NCI-H1105 treated with DMSO at 0.1 percent for 48 hours (cell line): ENCODE measurements around the gene DOCK3.
"Not testable (repeated sequence)": the region's sequence is repeated elsewhere in the genome, so short reads cannot be mapped to it uniquely, and the experiment has no call there.

ENCODE experiments used
- DNase-seq: peaks from one replicate; lab custom pipeline; 2025; lab: John Stamatoyannopoulos, UW

DOCK3 gene

GRCh38 chr3:51221959-51222358 is 547.2 kb downstream of the DOCK3 start:
- DNase-seq = no peak

DNA sequence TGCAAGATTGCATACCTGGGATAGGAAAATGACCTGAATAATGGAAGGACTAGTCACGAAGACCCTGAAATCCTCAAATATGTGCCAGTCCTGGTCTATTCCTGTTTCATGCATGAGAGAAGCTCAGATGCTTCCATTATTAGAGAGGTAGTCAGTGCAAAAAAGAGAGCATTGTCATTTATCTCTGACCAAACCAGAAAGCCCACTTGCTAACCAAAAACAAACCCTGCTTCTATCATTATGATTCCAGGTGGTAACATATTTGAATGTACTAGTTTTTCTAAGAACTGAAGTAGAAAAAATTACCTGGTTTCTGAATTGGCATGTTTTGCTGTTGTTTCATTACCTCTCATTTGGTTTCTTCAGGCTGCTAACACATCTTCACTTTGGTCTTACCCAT is 549.6 kb downstream of the DOCK3 start:
- no peak for DNase-seq

DNA sequence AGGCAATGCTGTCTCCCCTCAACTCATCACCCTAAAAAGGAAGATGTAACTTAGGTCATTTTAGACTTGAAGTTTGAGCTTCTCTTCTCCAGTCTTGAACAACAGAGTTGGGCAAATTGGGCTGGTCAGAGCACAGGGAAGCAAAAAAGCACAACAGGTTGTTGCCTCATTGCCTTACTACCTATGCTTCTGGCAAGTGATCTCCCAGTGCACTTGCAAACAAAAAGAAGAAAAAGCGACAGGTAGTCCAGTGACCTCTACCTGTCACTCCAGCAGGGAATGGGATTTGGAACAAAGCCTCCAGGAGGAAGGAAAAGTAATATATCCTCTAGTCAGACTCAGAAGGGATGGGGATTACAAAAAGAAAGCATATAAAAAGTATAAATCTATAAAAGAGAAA is 550.1 kb downstream of the DOCK3 start:
- DNase-seq = no peak

GRCh38 chr3:51242939-51243338 is 568.2 kb downstream of the DOCK3 start:
- no peak for DNase-seq

- no peak for DNase-seq
These were observed 569.2 kb downstream of the DOCK3 start for GRCh38 chr3:51243924-51244323.

DNA sequence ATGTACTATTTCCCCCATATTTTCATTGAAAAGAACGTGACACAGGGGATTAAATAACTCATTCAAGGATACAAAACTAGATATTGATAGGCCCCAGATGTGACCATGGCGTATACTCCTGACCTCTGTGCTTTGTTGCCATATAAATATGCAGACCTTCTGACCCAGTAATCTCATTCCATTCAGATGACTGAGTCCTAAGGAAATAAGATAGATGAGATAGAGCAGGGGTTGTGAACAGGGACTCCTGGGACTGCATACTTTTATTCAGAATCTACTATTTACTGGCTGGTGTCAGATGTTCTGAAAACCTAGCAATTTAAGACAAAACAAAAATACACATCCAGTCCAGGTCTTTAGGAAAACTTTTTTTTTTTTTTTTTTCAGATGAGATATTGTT is 571.1 kb downstream of the DOCK3 start:
- DNase-seq = no peak

GRCh38 chr3:51257870-51258269 is 583.1 kb downstream of the DOCK3 start:
- DNase-seq = no peak

DNA sequence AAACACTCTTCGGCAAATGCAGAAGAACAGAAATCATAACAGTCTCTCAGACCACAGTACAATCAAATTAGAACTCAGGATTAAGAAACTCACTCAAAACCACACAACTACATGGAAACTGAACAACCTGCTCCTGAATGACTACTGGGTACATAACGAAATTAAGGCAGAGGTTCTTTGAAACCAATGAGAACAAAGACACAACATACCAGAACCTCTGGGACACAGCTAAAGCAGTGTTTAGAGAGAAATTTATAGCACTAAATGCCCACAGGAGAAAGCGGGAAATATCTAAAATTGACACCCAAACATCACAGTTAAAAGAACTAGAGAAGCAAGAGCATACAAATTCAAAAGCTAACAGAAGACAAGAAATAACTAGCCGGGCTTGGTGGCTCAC is 589.4 kb downstream of the DOCK3 start:
- DNase-seq = not testable (repeated sequence)

- DNase-seq = no peak
These were observed 593.4 kb downstream of the DOCK3 start for GRCh38 chr3:51268132-51268531.

DNA sequence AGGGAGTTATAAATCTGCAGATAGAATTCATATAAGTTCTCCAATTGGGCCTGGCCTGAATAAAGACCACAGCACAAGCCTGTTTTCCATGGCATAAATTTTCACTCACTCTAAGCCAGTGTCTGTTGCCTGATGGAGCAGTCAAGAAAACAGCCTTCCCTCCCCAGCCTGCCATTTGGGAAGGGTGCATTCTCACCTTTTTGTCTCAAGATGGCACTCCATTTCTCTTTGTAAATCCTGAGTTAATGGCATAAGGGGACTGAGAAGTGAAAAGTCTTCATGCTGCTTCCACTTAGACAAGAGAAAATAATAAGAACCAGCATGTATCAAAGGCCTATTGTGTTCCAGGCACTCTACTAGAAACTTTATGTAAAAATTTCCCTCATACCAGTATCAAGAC is 594.7 kb downstream of the DOCK3 start:
- DNase-seq = no peak

DNA sequence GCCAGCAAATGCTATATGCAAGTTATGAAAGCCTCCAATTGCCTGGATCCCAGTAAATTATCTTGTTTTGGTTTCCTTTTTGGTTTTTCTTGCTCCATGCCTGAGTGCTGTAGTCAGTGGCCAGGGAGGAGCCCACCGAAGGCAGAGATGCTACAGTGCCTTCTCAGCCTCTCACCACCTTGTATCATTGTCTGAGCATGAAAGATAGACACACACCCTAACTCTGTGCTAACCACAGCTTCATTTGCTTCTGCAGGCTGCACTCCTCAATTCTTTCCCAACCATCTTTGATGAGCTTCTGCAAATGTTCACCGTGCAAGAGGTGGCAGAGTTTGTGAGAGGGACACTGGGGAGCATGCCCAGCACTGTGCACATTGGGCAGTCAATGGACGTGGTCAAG is 595.8 kb downstream of the DOCK3 start:
- DNase-seq = no peak

DNA sequence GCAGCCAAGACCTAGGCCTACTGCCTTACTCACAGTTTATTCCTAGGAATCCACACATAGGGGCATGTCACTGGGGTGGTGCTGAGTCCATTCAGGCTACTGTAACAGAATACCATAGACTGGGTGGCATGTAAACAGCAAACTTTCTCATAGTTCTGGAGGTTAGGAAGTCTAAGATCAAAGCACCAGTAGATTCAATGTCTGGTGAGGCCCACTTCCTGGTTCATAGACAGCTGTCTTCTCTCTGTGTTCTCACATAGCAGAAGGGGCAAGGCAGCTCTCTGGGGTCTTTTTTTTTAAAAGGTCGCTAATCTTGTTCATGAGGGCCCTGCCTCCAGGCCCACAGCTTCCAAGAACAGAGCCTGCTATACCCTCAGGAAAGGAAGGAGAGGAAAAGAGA is 596.4 kb downstream of the DOCK3 start:
- no peak for DNase-seq

DNA sequence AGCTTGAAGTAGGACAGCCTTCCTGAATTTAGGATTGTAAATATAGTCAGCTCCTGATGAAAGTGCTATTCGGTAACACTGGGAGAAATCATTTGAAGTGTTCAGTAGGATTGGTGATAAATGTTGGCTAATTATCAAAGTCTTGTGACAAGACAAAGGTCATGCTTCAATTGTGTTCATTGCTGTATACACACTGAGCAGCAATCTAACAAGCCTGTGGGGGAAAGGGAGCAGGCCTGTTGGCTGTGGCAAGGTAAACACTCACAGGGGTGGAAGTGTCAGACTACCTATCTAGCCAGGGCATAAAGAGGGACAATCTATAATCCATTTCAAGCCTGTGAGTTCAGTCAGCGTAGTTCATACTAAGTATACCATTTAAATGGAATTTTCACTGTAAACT is 599.3 kb downstream of the DOCK3 start:
- no peak for DNase-seq

GRCh38 chr3:51275111-51275805 is 600.5 kb downstream of the DOCK3 start:
- no peak for DNase-seq

DNA sequence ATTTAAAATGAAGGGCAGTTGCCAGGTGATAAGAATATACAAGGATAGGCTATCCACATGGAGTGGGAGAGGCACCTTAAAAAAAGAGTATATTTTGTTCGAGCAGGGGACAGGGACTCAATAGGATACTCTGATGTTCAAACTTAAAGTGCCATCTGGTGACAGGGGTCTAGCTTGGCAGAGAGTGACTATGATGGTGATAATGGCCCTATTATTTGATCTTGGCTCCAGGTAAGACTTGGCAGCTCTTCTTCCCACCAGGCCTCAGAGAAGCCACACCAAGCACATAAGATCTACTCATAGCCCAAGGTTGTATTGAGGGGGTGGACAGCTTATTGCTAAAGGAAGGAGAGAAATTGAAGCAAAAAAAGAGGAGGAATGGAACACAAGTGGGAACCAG is 601.3 kb downstream of the DOCK3 start:
- no peak for DNase-seq

DNA sequence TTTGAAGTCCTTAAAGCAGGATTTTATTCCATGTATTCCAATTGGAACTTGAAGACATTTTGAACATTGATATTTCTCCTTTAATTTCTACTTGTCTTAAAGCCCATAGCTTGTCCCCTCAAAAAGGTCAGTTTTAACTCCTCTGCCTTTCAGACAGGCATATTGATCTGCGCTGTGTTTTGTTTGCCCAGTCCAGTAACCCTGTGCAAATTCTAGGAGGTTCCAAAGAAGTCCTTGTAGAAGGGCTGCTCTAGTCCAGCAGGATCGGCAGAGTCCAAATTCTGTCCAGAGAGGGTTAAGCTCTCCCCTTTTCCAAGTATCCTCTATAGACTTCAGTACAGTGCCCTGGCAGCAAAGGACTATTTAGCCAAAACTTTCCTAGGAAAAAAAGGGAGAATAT is 604.7 kb downstream of the DOCK3 start:
- DNase-seq = no peak

DNA sequence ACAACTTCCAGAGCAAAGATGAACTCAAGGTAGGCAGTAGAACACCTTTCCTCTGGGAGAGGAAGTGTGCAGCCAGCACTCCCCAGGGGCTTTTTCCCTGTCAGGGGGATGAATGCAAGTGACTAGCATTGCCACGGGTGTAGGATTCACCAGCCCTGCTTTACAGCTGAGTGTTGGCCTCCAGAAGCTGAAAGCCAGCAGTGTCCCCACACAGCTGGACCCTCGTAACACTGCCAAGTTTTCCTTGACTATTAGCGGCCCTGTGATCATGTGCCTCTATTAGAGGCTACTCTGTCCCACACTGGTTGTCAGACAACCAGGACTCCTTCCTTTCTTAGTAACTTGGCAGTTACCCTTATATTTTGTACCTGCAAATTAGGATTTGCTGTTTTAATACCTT is 605.4 kb downstream of the DOCK3 start:
- no peak for DNase-seq

GRCh38 chr3:51282931-51283330 is 608.2 kb downstream of the DOCK3 start:
- DNase-seq = no peak

DNA sequence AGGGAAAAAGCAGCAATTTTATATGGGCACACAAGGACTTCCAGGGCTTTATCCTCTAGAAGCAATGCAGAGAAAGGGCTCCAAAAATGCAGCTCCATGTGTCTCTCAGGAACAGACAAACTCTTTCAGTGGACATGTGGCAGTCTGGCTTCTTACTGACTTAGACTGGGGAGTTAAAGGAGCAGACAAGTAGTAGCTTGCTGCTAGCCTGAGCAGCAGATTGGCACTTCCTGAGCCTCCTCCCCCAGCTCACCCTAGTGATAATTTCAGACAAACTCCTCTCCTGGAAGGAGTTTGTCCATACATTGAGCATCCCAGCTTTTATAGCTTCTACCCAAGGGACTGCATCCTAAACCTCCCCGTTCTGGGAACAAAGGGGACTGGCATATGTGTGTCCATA is 608.7 kb downstream of the DOCK3 start:
- DNase-seq = no peak

DNA sequence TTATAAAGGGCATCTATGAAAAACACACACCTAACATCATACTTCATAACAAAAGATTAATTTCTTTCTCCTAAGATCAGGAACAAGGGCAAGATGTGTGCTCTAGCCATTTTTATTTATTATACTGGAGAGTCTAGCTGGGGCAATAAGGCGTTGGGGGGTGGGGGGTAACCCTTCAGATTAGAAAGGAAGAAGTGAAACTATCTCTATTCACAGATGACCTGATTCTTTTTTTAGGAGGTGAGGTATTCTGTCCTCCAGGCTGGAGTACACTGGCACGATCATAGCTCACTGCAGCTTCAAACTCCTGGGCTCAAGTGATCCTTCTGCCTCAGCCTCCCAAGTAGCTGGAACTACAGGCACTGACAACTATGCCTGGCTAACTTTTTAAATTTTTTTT is 620.9 kb downstream of the DOCK3 start:
- DNase-seq = no peak

- DNase-seq = no peak
These were observed 622.6 kb downstream of the DOCK3 start for GRCh38 chr3:51297333-51297732.

DNA sequence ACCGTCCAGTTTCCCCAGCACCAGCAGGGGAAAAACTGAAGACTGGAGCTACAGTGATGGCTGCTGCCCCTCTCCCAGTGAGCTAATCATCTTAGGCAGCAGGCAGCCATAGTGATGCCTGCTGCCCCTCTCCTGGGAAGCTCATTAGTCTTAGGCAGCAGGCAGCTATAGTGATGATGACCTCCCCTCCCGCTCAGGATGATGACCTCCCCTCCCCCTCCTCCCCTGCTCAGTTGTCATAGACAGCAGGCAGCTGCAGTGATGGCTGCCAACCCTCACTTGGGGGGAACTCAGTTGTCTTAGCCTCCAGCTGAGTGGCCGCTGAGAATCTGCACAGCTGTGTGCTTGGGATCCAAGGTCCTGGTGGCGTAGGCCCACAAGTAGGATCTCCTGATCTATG is 629.5 kb downstream of the DOCK3 start:
- no peak for DNase-seq

- no peak for DNase-seq
These were observed 631.4 kb downstream of the DOCK3 start for GRCh38 chr3:51306093-51306492.

DNA sequence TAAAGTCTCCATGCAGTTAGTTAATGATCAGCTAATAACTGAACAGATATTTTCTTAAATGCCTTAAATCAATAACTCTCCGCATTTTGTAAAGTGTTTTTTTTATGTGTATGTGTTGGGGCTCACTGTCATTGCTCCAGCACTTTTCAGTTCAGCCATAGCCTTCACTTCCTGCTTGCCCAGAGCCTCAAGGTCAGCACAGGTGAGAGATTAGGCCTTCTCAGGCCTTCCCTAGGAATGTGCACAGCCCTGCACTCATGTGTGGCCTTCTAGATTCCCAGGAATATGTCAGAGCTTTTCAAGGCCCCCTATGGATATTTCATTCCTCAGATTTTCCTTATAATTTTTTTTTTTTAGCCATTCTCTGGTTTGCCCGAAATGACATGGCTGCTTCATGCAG is 632.7 kb downstream of the DOCK3 start:
- no peak for DNase-seq
